WI38 (cell line): ENCODE measurements around the gene CTNND2.

Experiments
- H3K4me3 ChIP-seq: 2 replicates; pipeline ENCODE4 v1.5.1; 2011; ENCODE audit warnings: low read depth, mild to moderate bottlenecking, control low read depth, low read length
- CTCF ChIP-seq: IDR thresholded peaks from 2 replicates; pipeline ENCODE4 v1.5.1; 2012; ENCODE audit warnings: low read depth, mild to moderate bottlenecking, control low read depth, low read length

Gene CTNND2

DNA sequence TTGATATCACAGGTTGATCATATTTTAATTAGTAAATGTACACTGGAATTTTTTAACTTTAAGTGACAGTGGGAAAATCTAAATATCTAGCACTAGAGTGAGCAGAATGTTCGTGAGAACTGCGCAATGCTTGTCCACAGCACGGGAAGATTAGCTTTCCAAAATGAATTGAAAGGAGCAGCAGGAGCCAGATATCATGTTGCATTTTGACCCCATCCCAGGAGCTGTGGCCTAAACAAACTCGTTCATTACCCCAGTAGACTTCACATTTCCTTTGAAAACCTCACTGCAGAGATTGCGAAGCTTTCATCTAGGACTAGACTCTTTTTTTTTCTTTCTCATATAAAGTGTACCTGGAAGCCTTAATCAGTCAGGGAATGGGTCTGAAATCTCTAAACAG, 525.8 kb downstream of the CTNND2 start:
- TF ChIP-seq CTCF: no peak

DNA sequence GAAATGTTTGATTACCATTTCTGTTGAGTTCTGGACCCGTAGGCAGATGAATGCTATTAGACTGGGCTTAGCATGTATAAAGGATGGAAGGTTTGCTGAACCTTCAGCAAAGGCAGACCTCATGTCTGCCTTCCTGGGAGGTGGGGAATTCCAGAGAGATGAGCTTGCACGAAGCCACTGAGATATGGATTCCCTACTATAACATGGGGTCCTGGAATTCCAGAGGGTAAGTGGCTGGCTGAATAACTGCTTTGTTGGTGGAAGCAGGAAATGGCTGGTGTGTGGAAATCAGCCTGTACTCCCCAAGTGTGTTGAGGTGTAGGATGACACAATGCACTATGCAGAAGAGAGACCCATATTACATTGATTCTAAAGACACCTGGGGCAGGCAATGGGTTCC, 526.4 kb downstream of the CTNND2 start:
- TF ChIP-seq CTCF: no peak
- H3K4me3 ChIP-seq: no peak overlapping the region

More for the DNA sequence above, 525.8 kb downstream of the CTNND2 start:
- no peak overlapping the region for H3K4me3 ChIP-seq

DNA sequence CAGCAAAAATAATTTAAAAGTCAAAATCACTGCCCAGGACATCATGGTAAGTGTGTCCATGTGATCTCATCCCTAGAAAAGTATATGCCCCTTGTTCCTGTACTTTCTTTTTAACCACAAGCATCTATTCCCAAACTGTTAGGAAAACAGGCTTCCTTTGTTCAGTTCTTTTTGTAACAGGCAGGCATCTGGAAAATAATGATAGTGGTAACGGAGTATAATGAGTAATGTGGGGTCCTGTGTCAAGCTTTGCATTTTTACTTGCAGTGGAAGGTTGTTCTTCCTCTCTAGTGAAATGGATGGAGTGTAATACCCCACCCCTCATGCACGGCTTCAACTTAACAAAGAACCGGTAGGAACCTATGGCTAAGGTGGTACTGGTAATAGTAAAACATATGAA, 532.1 kb downstream of the CTNND2 start:
- H3K4me3 ChIP-seq: no peak overlapping the region
- TF ChIP-seq CTCF: no peak

- TF ChIP-seq CTCF: no peak
- H3K4me3 ChIP-seq: no peak overlapping the region
Observed at GRCh38 chr5:11371021-11371420, 533.2 kb downstream of the CTNND2 start.

DNA sequence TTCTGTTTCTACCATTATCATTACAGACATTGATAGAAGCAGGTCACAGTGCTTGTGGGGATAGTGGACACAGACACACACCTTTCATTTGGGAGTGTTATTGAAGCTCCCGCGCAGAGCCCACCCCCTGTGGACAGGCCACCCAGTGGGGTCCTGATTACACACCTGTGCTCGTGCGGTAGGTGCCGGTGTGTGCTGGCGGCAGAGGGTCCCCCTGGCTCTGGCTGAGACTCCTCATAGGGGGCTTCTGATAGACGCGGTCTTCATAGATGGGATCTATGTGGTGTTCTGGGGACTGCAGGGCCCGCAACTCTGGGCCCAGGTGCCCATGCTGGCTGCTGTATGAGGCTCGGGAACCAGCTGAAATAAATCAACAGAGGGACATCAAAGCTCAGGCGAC, 539.7 kb downstream of the CTNND2 start:
- no peak for TF ChIP-seq CTCF
- no peak overlapping the region for H3K4me3 ChIP-seq

DNA sequence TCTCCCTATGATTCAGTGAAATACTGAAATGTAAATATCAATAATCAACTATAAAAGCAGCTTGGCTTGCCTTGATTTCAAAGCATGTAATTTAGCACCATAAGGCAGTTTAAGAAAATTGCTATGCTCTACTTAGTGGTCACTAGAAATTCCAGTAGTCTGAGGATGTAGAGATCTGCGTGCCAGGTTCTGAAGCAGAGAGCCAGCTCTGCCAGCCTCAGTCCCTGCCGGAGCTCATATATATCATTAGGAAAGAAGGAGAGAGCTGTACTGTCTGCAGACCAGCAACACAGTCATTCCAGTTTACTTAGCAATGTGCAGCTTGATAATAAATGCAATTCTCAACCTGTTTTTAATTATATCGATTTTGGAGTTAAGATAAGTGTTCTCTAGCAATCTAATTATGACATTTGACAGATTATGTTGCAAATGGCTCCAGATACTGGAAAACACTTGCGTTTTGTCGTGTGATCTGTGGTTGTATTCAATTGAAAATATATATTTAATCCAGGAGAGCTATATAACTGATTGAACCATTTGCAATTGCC, 540.5 kb downstream of the CTNND2 start:
- no peak for TF ChIP-seq CTCF
- no peak overlapping the region for H3K4me3 ChIP-seq

GRCh38 chr5:11361768-11362167, 542.5 kb downstream of the CTNND2 start:
- H3K4me3 ChIP-seq: no peak overlapping the region

More at GRCh38 chr5:11361768-11362167, 542.5 kb downstream of the CTNND2 start:
- TF ChIP-seq CTCF: no peak
